OCI-LY7 (cell line): ENCODE data around the gene CMIP.

Source experiments
- CTCF ChIP-seq: fragments of 200-600 bp; sonication (generic); conservative IDR thresholded peaks from 2 replicates; pipeline ENCODE4 v1.5.1; 2014; ENCODE audit warnings: mild to moderate bottlenecking, antibody characterized with exemption, low read length, moderate library complexity, mixed read lengths
- EZH2phosphoT487 ChIP-seq: fragments of 200-600 bp; sonication (generic); IDR thresholded peaks from 2 replicates; pipeline ENCODE4 v1.6.1; 2018; ENCODE audit warnings: low read depth, borderline replicate concordance, mild to moderate bottlenecking, mixed run types, antibody characterized with exemption, low read length, moderate library complexity, mixed read lengths

GRCh38 chr16:81488687-81489411 is 44.2 kb downstream of the CMIP start:
- TF ChIP-seq CTCF (no peak), EZH2phosphoT487 (no peak)
